Measurements from ENCODE around the gene METTL2A.
"Not testable (repeated sequence)": the region's sequence is repeated elsewhere in the genome, so short reads cannot be mapped to it uniquely, and the experiment has no call there.

The METTL2A gene

DNA sequence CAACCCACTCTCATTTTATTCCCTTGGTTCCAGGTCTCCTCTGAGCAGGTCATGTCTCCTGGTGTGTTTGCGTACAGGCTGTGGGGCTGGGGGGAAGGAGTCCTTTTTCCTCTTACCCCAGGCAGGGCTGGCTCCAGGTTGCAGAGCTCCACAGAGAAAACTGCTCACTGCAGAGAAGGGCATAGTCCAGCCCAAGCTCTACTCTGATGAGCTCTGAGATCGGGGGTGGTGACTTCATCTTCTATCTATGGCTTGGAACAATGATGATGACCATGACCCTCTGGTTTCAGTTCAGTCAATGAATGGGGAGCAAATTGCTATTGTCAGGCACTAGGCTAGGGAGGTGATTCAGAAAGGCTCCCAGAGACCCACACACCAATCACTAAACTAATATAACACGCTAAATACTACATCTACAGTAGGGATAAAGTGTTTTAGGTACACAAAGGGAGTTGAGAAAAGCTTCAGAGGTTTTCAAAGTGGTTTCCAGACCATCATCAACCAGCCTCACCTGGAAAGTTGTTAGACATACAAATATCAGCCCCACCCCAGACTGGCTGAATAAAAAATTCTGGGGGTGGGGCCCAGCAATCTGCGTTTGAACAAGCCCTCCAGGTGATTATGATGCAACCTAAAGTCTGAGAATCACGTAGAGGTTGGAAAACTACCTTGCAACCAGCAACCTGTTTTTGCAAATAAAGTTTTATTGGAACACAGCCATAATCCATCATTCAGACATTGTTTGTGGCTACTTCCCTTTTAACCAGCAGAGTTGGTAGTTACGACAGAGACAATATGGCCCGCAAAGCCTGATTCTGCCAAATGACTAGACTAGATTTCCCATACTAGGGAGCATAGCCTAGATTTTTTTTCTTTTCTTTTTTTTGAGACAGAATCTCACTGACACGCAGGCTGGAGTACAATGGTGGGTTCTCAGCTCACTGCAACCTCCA, 49.6 kb downstream of the METTL2A start:
- not testable (repeated sequence) for DNase-seq

DNA sequence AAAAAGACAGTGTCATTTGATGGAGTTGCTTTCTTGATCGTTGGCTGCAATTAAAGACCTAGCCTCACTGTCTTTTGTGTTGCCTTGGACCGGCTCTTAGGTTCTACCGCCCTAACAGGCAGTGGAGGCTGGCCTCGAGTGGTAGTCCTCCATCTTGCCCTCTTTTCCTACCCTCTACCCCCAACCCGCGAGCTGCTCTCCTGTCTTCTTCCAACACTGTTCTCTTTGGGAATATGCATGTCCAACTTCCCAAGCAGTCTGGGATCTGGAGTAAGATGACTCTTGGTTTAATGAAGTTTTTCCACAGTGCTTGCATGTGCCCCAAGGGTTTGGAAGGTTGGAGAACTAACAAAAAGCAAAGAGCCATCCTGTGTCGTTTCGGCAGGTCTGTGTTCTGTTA, 53.4 kb downstream of the METTL2A start:
- DNase-seq = not testable (repeated sequence)

- not testable (repeated sequence) for DNase-seq
Observed at GRCh38 chr17:62477718-62478408, 54.2 kb downstream of the METTL2A start.

DNA sequence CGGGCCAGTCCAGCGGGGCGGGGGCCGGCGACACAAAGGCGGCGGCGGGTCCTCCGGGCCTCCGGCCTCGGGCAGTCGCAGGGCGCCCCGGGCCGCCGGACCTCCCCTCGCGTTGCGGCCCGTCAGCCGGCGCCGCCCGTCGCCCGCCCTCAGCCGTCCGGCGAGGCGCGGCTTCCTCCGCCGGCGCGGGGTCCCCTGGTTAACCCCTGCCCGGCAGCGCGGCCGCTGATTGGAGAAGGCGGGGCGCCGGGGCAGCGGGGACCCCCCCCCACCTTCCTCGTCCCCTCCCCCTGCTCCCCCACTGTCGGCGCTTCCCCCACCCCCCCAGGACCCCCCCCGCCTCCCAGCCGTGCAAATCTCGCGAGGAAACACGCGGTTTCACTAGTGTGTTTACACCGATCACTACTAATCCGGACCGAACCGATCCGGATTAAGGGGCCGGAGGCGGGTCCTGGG, 54.8 kb downstream of the METTL2A start, which contains the start of gene TLK2:
TSS of gene TLK2 (plus strand) at position 402 of the 456 bp plus-strand sequence. CDS start 2,301 bp downstream, outside the sequence.
- DNase-seq = peak; percentile 93

GRCh38 chr17:62478880-62479638, 55.4 kb downstream of the METTL2A start:
- DNase-seq = peak; percentile 72

GRCh38 chr17:62479639-62480258, 56.1 kb downstream of the METTL2A start:
- DNase-seq = peak; percentile 66

- not testable (repeated sequence) for DNase-seq
Observed at GRCh38 chr17:62482553-62482952, 58.9 kb downstream of the METTL2A start.

- DNase-seq = not testable (repeated sequence)
Observed at GRCh38 chr17:62490990-62491389, 67.3 kb downstream of the METTL2A start.

- not testable (repeated sequence) for DNase-seq
Observed at GRCh38 chr17:62493049-62493655, 69.5 kb downstream of the METTL2A start.

DNA sequence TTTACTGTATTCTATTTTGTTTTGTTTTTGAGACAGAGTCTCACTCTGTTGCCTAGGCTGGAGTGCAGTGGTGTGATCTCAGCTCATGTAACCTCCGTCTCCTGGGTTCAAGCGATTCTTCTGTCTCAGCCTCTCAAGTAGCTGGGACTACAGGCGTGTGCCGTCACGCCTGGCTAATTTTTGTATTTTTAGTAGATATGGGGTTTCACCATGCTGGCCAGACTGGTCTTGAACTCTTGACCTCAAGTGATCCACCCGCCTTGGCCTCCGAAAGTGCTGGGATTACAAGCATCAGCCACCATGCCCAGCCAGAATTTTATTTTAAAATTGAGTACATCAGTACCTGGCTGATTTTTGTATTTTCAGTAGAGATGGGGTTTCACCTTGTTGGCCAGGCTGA, 70.4 kb downstream of the METTL2A start:
- not testable (repeated sequence) for DNase-seq

GRCh38 chr17:62496344-62496743, 72.6 kb downstream of the METTL2A start:
- DNase-seq = not testable (repeated sequence)

DNA sequence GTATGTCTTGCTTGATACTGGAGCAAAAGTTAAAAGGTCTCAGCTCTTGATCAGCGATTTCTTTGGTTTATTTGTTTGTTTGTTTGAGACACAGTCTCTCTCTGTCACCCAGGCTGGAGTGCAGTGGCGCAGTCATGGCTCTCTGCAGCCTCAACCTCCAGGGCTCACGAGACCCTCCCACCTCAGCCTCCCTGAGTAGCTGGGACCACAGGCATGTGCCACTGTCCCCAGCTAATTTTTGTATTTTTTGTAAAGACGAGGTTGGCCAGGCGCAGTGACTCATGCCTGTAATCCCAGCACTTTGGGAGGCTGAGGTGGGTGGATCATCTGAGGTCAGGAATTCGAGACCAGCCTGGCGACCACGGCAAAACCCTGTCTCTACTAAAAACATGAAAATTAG, 75.1 kb downstream of the METTL2A start:
- DNase-seq = not testable (repeated sequence)

All from T1000 (cell line).